PC-3 (cell line): Measurements from ENCODE around the gene CHST8.

Source experiments
- EZH2 ChIP-seq: fragments of 300-600 bp; sonication (generic); IDR thresholded peaks from one replicate; pipeline ENCODE4 v1.6.1; 2017; ENCODE audit warnings: antibody characterized with exemption, mild to moderate bottlenecking, low read length; ENCODE audit not compliant: unreplicated experiment
- EZH2phosphoT487 ChIP-seq: fragments of 300-600 bp; sonication (generic); IDR thresholded peaks from 2 replicates; pipeline ENCODE4 v1.6.1; 2018; ENCODE audit warnings: mild to moderate bottlenecking, antibody characterized with exemption, low read length, borderline replicate concordance
- TF ChIP-seq, protein P1 (sequence below): fragments of 300-600 bp; sonication (generic); conservative IDR thresholded peaks from 2 replicates; pipeline ENCODE4 v1.5.1; 2017; ENCODE audit warnings: antibody characterized with exemption, low read depth, mild to moderate bottlenecking, low read length

DNA sequence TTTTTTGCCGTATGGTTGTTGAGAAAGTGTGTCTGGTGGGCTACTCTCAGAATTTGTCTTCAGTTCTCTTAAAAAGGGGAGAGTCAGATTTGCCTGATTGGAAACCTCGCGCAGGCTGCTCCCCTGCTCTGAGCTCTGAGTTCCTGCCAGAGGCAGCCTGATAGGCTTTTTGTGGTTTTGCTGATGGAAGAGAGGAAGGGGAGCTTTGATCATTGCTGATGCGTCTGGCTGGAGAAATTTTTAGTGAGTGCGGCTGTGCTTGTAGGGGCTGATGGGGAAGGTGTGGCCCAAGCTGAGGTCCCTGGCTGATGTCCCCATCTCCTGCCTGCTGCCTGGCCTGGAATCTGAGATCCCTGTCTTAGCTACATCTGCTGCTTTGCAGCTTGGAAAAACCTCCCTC is 2.8 kb downstream of the CHST8 start:
- TF ChIP-seq, protein P1, sequence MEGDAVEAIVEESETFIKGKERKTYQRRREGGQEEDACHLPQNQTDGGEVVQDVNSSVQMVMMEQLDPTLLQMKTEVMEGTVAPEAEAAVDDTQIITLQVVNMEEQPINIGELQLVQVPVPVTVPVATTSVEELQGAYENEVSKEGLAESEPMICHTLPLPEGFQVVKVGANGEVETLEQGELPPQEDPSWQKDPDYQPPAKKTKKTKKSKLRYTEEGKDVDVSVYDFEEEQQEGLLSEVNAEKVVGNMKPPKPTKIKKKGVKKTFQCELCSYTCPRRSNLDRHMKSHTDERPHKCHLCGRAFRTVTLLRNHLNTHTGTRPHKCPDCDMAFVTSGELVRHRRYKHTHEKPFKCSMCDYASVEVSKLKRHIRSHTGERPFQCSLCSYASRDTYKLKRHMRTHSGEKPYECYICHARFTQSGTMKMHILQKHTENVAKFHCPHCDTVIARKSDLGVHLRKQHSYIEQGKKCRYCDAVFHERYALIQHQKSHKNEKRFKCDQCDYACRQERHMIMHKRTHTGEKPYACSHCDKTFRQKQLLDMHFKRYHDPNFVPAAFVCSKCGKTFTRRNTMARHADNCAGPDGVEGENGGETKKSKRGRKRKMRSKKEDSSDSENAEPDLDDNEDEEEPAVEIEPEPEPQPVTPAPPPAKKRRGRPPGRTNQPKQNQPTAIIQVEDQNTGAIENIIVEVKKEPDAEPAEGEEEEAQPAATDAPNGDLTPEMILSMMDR, result no peak
- TF ChIP-seq EZH2 (no peak), EZH2phosphoT487 (no peak)
